Measurements from ENCODE around the gene HSD17B1.
A peak's percentile ranks its signal among the peaks of the same experiment; 100 is the strongest.

Gene HSD17B1

DNA sequence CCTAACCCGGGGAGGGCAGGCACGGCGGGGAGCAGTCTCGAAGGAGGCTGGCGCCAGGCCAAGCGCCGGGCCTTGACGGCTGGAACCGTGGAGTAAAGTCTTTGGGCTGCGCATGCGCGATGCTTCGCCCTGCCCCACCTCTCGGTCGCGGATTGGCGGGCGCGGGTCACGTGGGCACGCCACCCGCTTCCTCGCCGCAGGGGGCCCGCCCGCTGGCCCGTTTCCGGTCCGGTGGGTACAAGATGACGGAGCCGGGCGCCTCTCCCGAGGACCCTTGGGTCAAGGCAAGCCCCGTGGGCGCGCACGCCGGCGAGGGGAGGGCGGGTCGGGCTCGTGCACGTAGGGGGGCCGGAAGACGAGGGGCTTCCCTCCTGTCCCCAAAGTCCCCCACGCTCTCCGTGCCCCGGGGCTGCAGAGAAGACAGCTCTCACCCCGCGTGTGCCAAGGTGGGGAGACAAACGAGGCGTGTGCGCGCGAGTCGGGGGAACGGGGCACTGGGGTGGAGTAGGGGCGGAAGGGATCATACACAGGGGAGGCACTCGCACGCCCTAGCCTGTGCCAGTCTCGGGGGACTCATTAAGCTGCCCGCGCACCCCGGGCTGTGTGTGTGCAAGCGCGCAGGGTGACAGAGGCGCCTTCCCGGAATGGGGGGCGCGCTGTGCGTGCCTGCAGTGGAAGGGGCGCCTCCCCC is 14.3 kb downstream of the HSD17B1 start, which contains the start of gene MLX:
TSS of gene MLX (plus strand) at position 218 of the 691 bp plus-strand sequence. CDS start at position 243, 25 bp downstream.
- peak; percentile 96 for DNase-seq (ENCODE audit: low read depth, low spot score)

GRCh38 chr17:42568341-42569111 is 15.8 kb downstream of the HSD17B1 start:
- DNase-seq (ENCODE audit: low read depth, low spot score): no peak

DNA sequence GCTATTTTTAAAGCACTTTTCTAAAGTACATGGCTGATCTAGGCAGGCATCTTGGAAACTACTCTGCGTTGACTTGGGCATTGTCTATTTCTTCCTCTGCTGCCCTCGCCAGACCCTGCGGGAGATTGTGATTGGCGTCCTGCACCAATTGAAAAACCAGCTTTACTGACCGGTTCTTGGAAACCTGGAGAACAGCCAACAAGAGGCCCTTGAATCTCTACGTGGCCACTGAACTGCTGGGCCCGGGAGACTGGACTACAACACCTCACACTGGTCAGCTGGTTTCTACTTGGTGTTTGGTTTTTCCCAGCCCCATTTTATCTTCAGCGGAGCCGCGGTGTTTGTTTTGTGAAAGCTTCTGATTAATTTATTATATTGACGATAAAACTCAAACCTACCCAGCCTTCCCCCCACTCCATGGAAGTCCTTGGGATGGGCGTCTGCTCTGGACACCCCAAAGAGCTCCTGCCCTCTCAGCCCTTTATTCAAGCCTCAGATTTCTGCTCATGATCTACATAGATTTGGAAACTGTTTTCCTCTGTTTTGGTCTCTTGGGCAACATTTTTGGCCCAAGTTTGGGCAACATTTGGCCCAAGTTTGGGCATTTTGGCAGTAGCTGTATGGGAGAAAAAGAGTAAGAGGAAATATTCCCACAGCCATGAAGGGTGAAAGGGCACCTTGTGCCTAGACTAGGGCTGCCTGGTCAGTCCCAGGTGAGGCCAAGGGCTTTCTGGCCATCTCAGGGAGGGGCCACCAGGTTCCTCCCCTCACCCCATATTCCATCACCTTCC is 18.9 kb downstream of the HSD17B1 start:
- no peak for DNase-seq (ENCODE audit: low read depth, low spot score)

DNA sequence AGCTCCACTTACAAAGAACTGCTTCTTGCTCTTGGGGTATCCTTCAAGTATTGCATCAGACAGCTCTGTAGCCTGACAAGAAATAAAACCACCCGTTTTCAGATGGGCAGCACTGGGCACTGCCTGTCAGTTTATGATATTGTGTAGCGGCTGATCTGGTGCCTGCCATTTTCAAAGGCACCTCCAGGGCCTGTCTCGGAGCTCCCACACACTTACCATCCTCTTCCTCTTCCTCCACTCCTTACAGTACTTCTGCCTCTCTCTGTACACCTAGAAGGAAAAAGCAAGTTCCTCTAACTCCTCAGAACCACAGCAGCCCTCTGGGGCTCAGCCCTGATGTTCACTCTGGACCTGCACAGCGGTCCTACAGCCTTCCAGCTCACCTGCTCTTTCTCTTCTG is 20.4 kb downstream of the HSD17B1 start:
- DNase-seq (ENCODE audit: low read depth, low spot score): no peak

DNA sequence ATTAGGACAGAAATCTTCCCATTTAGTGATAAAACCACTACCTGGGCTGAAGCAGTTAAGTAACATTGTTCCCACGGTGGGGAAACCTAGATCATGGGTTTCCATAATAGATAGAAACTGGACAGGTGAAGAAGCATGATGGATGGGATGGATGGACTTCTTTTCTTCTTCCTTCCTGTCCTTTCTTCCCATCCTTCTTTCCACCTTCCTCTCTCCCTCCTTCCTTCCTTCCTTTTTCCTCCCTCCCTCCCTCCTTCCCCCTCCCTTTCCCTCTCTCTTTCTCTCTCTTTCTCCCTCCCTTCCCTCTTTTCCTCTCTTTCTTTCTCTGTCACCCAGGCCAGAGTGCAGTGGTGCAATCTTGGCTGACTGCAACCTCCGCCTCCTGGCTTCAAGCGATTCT is 21.7 kb downstream of the HSD17B1 start:
- DNase-seq (ENCODE audit: low read depth, low spot score): no peak

- no peak for DNase-seq (ENCODE audit: low read depth, low spot score)
These were observed 24.4 kb downstream of the HSD17B1 start for GRCh38 chr17:42577140-42577531.

- peak; percentile 97 for DNase-seq (ENCODE audit: low read depth, low spot score)
These were observed 25.0 kb downstream of the HSD17B1 start, which contains the start of gene PSMC3IP for GRCh38 chr17:42577532-42578281. PSMC3IP (minus strand) TSS chr17:42577729; CDS start chr17:42577686, 43 bp downstream.

GRCh38 chr17:42578282-42578869 is 25.7 kb downstream of the HSD17B1 start:
- peak; percentile 84 for DNase-seq (ENCODE audit: low read depth, low spot score)

DNA sequence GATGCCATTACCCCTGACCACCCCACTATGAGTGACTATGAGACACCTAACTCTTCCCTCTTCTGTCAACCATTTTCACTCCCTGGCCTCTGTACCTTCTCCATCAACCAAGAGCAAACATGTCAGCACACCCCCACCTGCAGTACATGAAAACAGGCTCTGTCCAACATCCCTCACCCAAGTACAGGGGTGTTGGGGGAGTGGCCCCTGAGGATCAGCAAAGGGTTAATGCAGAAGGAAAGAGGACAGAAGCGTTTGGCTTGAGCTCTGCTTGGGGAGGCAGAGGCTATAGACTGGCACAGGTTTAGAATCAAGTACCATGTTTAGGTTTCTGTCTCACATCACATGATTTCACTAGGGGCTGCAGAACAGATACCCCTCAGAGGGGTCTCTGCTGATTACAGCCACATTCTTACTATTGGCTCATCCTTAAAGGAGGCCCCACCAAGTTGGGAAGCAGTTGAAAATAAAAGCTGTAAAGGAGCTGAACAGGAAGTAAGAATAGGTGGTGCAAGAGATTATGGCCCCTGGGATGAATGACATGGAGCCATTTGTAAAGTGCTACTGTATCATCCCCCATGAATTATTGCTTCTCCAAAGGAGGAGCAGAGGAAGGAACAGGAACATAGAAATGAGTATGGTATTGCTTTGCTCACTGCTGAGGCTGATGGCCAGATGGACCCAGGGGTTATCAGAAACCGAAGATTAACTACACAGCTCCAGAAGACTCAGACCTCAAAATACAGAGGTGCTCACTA is 27.2 kb downstream of the HSD17B1 start:
- DNase-seq (ENCODE audit: low read depth, low spot score): no peak

DNA sequence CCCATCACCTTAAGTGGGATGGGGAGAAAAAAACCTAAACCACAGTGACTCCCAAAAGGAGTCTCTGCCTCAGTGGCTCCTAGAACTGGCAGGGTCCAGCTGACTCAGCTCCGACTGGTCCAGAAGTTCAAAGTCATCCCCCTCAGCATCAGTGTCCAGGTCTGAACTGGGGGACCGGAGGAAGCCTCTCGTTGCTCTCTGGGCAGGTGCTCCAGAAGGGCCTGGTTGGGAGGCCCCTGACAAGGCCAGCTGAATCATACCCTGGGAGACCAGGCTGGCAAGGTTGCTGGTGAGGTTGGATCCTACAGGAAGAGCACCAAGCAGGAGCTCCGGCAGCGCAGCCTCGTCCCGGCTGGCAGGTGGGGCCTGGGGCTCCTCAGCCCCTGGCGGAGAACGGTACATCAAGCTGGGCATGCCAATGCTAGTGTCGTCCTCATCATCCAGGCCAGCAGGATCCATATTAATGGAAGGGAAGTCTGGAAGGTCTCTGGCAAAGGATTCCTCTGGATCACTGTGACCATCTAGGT is 29.1 kb downstream of the HSD17B1 start:
- DNase-seq (ENCODE audit: low read depth, low spot score): no peak

GRCh38 chr17:42584880-42585279 is 32.2 kb downstream of the HSD17B1 start:
- no peak for DNase-seq (ENCODE audit: low read depth, low spot score)

DNA sequence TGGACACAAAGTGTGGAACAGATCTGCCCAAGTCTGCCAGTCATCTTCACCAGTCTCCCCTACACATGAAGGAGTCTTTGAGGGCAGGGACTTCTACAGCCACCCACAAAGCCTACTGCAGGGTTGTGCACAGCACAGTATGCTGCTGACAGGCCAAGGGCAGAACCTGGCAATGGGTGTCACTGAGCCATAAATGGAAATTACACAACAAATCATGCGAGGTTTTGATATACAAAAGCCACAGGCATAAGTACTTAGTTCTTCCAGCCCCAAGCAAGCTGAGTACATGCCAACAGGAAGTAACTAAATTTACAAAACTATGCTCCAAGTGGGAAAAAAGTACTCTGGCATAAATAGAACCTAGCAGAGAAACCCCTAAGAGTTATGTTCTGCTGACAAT is 32.6 kb downstream of the HSD17B1 start:
- no peak for DNase-seq (ENCODE audit: low read depth, low spot score)

DNA sequence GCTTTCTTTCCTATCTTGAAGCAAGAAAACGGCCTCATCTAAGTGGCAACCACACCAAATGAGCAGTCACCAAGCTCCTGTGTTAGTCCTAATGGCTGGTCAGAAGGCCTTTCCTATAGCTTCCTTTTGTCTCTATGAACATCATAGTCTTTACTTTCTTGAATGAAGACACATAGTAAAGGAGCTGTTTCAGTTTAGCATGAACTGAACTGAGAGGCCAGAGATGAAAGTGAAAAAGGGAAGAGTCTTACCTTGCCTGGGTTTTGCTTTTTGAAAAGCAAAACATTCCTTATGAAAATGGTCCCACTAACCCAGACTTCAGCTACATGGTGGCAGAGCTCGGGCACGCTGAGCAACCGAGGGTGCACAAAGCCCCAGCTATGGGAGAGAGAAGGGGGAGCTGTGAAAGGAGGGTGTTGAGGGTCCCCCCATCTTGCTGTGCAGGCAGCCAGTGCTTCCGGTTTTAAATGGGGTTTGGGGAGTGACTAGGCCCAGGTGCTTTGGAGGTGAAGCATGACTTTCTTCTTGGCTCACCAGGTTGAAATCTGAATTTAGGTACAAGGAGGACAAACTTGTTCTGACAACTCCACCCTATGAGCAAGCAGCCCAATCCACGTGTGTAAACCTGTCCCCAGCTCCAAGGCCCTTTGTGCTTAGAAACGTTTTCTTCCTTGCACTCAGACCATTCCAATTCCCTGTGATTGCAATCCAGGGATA is 33.9 kb downstream of the HSD17B1 start:
- no peak for DNase-seq (ENCODE audit: low read depth, low spot score)

DNA sequence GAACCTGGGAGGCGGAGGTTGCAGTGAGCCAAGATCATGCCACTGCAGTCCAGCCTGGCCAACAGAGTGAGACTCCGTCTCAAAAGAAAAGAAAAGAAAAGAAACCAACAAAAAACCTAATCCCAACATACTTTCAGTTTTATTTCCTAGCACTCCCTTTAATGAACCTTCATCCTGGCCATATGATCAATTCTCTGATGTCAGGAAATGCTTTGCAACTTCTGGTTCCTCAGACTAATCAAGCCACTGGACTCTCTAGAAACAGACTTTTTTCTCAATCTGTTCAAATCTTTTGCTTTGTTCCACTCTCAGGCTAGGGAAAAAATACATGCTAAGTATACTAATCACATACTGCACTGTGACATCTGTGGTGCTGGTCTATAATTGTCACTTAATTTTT is 38.2 kb downstream of the HSD17B1 start:
- DNase-seq (ENCODE audit: low read depth, low spot score): no peak

GRCh38 chr17:42591411-42591810 is 38.7 kb downstream of the HSD17B1 start:
- DNase-seq (ENCODE audit: low read depth, low spot score): no peak

DNA sequence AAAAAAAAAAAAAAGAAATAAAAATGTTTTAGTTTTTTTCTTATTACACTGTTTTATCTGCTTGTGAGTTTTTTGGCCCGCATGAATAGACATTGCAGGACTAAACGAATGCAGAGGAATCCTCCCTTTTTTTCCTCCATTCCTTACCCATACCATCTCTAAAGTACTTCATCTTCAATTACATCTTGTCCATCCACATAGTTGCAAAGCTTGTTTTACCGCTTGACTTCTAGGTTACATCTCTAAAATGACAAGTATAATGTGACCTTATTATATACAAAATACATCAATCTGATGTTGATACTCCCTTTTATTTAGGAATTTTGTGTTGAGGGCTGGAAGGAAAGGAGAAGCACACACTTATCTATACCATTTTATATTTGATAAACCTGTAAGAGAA is 43.7 kb downstream of the HSD17B1 start:
- no peak for DNase-seq (ENCODE audit: low read depth, low spot score)

DNA sequence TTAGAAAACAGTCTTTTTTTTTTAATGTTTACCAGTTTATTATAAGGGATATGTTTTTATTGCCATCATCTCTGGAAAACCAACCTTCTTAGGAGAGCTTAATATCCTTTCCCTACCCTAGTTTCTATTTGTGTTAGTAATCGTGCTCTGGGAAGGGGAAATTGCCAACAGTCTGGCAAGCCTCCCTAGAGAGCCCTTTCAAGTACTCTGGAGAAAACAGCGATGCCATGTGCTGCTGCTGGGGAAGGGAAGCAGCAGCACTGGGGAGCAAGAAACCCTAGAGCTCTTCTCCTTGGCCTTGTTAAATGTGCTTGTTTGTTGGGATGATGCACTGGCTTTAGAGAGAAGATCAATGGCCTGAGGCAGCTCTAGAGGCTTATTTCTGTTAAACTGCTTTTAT is 46.2 kb downstream of the HSD17B1 start:
- DNase-seq (ENCODE audit: low read depth, low spot score): peak; percentile 31

- no peak for DNase-seq (ENCODE audit: low read depth, low spot score)
These were observed 50.6 kb downstream of the HSD17B1 start for GRCh38 chr17:42603318-42603717.
